GM12891 (cell line): ENCODE data around the gene WDR82.

Experiments
- POLR2AphosphoS5 ChIP-seq: IDR thresholded peaks from 2 replicates; pipeline ENCODE4 v1.6.1; 2011; ENCODE audit warnings: low read depth, low read length, control low read depth
- POU2F2 ChIP-seq: IDR thresholded peaks from 2 replicates; pipeline ENCODE4 v1.6.1; 2011; ENCODE audit warnings: low read depth, mild to moderate bottlenecking, control low read depth, low read length, moderate library complexity

GRCh38 chr3:52299247-52299878 lies 20.9 kb upstream of the WDR82 start:
- TF ChIP-seq POLR2AphosphoS5 (no peak), POU2F2 (no peak)
